GM12864 (cell line): ENCODE data around the gene GMDS.

ENCODE experiments used
- DNase-seq: peaks from one replicate; pipeline ENCODE4 v3.0.0-alpha.2; 2011; ENCODE audit warnings: low read depth
- H3K4me3 ChIP-seq: 2 replicates; pipeline ENCODE4 v1.5.1; 2011; ENCODE audit warnings: mild to moderate bottlenecking, low read depth, low read length, control low read depth
- TF ChIP-seq, protein P1 (sequence below): IDR thresholded peaks from 2 replicates; pipeline ENCODE4 v1.5.1; 2011; ENCODE audit warnings: low read depth, mild to moderate bottlenecking, moderate library complexity, low read length, control low read depth, inconsistent platforms; ENCODE audit errors: missing control alignments

Gene GMDS

GRCh38 chr6:1574890-1575209, 670.6 kb downstream of the GMDS start:
- DNase-seq, result no peak
- no peak overlapping the region for H3K4me3 ChIP-seq
- TF ChIP-seq, protein P1, sequence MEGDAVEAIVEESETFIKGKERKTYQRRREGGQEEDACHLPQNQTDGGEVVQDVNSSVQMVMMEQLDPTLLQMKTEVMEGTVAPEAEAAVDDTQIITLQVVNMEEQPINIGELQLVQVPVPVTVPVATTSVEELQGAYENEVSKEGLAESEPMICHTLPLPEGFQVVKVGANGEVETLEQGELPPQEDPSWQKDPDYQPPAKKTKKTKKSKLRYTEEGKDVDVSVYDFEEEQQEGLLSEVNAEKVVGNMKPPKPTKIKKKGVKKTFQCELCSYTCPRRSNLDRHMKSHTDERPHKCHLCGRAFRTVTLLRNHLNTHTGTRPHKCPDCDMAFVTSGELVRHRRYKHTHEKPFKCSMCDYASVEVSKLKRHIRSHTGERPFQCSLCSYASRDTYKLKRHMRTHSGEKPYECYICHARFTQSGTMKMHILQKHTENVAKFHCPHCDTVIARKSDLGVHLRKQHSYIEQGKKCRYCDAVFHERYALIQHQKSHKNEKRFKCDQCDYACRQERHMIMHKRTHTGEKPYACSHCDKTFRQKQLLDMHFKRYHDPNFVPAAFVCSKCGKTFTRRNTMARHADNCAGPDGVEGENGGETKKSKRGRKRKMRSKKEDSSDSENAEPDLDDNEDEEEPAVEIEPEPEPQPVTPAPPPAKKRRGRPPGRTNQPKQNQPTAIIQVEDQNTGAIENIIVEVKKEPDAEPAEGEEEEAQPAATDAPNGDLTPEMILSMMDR, result no peak

GRCh38 chr6:1574083-1574761, 671.2 kb downstream of the GMDS start:
- TF ChIP-seq, protein P1, result no peak
- no peak overlapping the region for H3K4me3 ChIP-seq
- no peak for DNase-seq
